GM18951 (cell line): Measurements from ENCODE around the gene AHCY.
"Not testable (repeated sequence)": the region's sequence is repeated elsewhere in the genome, so short reads cannot be mapped to it uniquely, and the experiment has no call there.

Source experiments
- POLR2A ChIP-seq: IDR thresholded peaks from 4 replicates; pipeline ENCODE4 v1.6.1; 2011; ENCODE audit warnings: mild to moderate bottlenecking; ENCODE audit not compliant: insufficient read length, insufficient read depth; ENCODE audit errors: extremely low read depth
- in situ Hi-C: fragments of 300-500 bp; cut with MboI; formaldehyde crosslinking; loops from one replicate; pipeline ENCODE4 v1.12.0; 2022; ENCODE audit warnings: low sequenced_read_pairs, mixed read lengths, inconsistent platforms; ENCODE audit not compliant: unreplicated experiment

AHCY gene

DNA sequence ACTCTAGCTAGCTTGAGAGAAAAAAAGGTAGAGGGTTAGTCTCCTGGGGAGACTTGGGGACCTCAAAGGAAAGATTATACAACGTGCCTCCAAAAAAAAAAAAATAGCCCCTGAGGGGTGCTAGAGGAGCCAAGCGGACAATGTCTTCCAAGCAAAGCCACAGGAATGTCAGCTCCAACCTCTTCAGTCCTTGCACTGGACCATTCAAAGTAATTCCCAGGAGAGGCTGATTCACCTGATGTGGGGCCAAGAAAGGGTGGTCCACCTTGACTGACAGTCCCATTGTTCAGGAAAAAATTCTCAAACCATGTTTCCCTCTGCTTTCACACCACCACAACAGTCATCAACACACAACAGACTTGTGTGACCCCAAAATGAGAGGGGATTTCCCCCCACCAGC lies 31.2 kb downstream of the AHCY start:
- no peak for TF ChIP-seq POLR2A
- in situ Hi-C loops = no loop called here

DNA sequence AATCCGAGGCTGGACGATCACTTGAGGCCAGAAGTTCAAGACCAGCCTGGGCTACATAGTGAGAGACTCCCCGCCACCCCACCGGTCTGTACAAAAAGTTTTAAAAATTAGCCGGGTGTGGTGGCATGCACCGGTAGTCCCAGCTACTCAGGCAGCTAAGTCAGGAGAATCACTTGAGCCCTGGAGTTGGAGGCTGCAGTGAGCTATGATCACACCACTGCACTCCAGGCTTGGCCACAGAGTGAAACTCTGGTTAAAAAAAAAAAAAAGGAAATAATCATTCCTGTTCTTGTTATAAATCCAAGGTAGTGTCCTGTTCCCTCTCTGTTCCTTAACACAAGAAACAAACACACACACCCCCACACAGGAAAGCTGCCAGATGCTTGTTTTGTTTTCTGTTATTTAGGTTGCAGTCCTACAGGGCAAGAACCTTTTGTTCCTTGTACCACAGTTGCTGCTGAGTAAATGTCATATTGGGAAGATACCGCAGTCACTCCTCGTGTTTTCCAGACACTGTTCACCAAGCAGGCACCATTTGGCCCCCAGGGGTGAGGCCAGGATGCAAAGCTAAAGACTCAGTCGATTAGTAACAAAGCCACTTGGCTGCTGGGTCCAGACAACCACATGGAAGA lies 33.0 kb downstream of the AHCY start:
- in situ Hi-C loops = no loop called here
- TF ChIP-seq POLR2A = no peak

DNA sequence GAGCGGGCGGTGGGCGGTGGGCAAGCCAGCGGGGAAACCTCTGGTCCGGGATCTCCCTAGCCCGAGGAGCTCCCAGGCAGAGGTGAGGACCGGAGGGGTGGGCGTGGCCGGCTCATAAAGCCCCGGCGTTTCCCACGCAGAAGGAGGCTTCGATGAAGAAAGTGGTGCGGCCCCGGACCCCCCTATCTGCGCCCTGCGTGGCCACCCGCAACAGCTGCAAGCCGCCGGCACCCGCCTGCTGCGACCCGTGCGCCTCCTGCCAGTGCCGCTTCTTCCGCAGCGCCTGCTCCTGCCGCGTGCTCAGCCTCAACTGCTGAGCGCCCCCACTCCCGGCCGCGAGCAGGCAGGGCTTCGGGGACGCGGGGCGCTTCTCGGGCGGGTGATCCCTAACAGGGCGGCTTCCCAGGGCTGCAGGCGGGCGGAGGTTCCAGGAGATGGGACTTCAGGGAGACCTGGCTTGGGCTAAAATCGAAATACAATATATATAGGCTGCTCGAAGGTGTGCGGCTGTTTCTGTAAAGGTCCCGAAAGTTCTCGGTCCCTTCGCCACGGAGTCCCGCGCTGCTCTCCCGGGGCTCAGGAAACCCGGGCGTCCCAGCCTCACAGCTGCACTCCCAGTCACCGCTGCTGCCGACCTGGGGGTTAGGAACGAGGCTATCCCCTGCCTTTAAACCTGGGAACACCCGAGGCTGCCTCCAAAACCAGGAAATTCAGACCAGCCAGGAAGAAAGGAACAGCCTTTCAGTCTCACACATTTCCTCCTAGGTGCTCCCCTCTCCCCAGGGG lies 34.1 kb downstream of the AHCY start:
- in situ Hi-C loops = no loop called here
- TF ChIP-seq POLR2A = no peak

- in situ Hi-C loops = no loop called here
- no peak for TF ChIP-seq POLR2A
These were observed 35.0 kb downstream of the AHCY start for GRCh38 chr20:34268145-34268544.

DNA sequence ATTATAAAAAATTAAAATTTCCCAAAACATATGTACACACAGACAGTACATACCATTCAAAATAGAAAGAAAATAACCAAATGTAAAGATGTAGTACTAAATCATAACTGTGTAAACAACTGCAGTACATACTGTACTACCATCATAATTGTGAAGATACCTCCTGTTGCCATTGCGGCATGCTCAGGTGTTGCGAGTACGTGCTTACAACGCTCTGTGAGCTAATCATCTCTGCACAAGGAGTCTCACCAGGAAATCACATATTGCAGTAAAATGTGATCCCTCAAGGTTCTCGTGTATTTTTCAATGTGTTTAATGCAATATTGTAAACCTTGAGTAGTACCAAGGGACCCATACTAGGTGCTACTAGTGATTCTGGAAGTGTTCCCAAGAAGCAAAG lies 39.0 kb downstream of the AHCY start:
- no peak for TF ChIP-seq POLR2A
- in situ Hi-C loops = no loop called here

DNA sequence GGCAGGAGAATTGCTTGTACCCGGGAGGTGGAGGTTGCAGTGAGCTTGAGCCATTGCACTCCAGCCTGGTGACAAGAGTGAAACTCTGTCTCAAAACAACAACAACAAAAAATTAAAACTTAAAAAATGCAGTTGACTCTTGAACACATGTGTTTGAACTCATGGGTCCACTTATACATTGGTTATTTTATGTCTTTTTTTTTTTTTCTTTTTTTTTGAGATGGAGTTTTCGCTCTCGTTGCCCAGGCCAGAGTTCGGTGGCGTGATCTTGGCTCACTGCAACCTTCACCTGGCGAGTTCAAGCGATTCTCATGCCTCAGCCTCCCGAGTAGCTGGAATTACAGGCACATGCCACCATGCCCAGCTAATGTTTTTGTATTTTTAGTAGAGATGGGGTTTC lies 39.7 kb downstream of the AHCY start:
- in situ Hi-C loops = not testable (repeated sequence)

GRCh38 chr20:34262488-34263288 lies 40.5 kb downstream of the AHCY start:
- TF ChIP-seq POLR2A = no peak
- in situ Hi-C loops = no loop called here

- TF ChIP-seq POLR2A = no peak
- in situ Hi-C loops = no loop called here
These were observed 42.8 kb downstream of the AHCY start for GRCh38 chr20:34260208-34260942.

DNA sequence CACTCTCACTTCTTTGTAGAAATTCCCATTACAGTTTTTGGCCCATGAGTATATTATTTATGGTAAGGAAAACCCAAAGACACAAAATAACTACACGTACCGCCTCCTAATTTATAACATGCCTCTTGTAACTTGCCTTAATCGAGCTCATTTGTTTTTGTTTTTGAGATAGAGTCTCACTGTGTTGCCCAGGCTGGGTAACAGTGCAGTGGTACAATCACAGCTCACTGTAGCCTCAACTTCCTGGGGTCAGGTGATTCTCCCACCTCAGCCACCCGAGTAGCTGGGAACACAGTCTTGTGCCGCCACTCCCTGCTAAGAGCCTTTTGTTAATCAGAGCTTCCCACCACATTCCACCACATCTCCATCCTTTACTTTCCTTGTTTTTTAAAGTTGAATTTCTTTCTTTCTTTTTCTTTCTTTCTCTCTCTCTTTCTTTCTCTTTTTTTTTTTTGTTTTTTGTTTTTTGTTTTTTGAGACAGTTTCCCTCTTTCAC lies 46.5 kb downstream of the AHCY start:
- TF ChIP-seq POLR2A = no peak
- in situ Hi-C loops = no loop called here

DNA sequence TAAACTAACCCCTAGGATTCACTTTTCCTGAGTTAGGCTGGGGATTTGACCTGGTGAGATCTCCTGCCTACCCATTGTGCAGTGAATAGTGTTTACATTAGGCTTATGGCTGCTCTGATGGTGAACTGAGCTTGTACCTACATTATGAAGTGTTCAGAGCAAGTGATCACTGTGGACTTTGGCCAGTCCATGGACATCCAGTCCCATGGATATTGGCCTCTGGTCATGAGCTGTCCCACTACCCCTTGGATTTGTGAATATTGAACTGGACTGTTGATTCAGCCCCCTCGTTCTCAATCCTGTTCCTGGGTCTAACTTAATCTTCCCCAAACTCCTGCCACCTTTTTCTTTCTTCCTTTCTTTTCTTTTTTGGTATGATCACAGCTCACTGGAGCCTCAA lies 48.2 kb downstream of the AHCY start:
- in situ Hi-C loops = no loop called here
- TF ChIP-seq POLR2A = no peak

DNA sequence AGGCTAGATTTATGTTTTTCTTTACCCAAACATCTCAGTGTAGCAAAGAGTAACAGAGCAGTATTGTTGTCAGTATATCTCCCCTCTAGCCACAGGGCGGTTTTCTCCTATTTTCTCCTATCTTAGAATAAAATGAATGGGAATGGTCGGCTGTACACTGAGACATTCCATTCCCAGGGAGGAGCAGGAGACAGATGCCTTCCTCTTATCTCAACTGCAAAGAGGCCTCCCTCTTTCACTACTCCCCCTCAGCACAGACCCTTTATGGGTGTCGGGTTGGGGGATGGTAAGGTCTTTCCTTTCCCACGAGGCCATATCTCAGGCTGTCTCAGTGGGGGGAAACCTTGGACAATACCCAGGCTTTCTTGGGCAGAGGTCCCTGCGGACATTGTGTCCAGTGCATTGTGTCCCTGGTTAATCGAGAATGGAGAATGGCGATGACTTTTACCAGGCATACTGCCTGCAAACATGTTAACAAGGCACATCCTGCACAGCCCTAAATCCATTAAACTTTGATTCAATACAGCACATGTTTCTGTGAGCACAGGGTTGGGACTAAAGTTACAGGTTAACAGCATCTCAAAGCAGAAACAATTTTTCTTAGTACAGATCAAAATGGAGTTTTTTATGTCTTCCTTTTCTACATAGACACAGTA lies 50.6 kb downstream of the AHCY start:
- in situ Hi-C loops = not testable (repeated sequence)

DNA sequence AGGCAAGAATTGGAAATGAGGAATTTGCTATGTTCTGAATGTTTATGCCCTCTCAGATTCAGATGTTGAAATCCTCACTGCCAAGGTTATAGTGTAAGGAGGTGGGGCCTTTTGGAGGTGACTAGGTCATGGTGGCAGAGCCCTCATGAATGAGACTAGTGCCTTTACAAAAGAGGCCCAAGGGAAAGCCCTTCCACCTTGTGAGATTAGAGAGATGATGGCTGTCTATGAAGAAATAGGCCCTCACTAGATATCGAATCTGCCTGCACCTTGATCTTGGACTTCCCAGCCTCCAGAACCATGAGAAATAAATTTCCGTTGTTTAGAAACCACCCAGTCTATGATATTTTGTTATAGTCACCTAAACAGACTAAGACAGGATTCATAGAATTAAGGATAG lies 51.5 kb downstream of the AHCY start:
- TF ChIP-seq POLR2A = no peak
- in situ Hi-C loops = no loop called here

DNA sequence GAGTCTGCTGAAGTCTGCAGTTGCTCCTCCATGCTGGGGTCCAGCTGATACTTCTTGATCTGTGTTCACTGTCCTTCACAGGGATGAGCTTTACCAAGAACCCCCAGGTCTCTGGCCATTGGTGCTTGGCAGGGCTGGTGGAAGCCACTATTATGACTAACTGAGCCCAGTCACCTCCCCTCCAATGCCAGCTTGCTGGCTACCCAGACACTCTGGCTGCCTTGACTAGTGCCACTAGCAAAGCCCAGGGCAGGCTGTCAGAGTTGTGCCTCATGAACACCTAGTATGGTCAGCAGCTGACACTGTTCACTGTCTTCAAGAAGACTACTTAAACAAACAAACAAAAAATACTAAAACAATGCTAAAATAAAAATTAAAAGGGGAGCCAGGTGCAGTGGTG lies 53.1 kb downstream of the AHCY start:
- in situ Hi-C loops = no loop called here
- no peak for TF ChIP-seq POLR2A

DNA sequence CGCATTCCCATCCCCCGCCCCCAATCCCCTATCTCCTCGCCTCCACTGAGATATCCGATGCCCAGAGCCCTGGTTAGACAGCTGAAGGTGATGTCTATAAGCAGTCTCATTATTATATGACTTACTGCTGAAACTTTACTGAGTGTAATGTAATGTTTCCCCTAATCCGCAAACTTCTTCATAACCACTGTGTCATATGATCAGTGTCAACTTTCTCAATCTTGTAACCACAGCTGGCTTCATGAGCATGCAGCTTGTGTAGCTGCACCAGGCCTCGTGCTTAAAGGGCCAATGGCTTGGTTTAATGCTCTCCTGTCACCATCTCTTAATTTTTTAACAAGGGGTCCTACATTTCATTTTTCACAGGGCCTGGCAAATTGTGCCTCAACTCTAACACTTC lies 53.9 kb downstream of the AHCY start:
- TF ChIP-seq POLR2A = no peak
- in situ Hi-C loops = no loop called here
